Cardiac muscle cell (in vitro differentiated cells and primary cell): Measurements from ENCODE around the gene CREM. TPM values are rescaled to one million over a fixed set of nuclear protein-coding genes. Genes with fewer than 3 reads are reported as not detected.

Experiments
- DNase-seq, 2 donors: peaks; one replicate each; pipeline versions ENCODE4 v3.0.0 to v3.0.0-alpha.2; 2010 to 2017; ENCODE audit warnings: low read depth in 1 of 2, low spot score in 1 of 2
- H3K27ac ChIP-seq: fragments of 200-600 bp; sonication (generic); 2 replicates; pipeline ENCODE4 v1.5.1; 2016
- H3K27me3 ChIP-seq: fragments of 200-600 bp; sonication (generic); 2 replicates; pipeline ENCODE4 v1.6.0; 2016; ENCODE audit warnings: control low read depth
- H3K36me3 ChIP-seq: fragments of 200-600 bp; sonication (generic); 2 replicates; pipeline ENCODE4 v1.5.1; 2016; ENCODE audit warnings: control low read depth
- H3K4me1 ChIP-seq: fragments of 200-600 bp; sonication (generic); 2 replicates; pipeline ENCODE4 v1.8.1; 2017; ENCODE audit warnings: low read depth, mild to moderate bottlenecking, mixed run types
- H3K4me3 ChIP-seq: fragments of 200-600 bp; sonication (generic); 2 replicates; pipeline ENCODE4 v1.5.1; 2016; ENCODE audit warnings: mild to moderate bottlenecking
- H3K9me3 ChIP-seq: fragments of 200-600 bp; sonication (generic); 2 replicates; pipeline ENCODE4 v1.5.1; 2017; ENCODE audit warnings: low read depth, mild to moderate bottlenecking, control low read depth
- polyA plus RNA-seq: library from polyadenylated mRNA; unstranded; fragments of >200 nt; fragmentation: Nextera tagmentation; extraction: Ambion mirVana; gene quantifications from 2 replicates; pipeline ENCODE4 v1.2.1, GENCODE V29; 2016
- total RNA-seq: library from RNA; depleted of rRNA; stranded (reverse); fragments of >200 nt; gene quantifications from 2 replicates; pipeline ENCODE4 v1.2.3, GENCODE V29; 2016
- TF ChIP-seq, protein P1 (sequence below): IDR thresholded peaks from 2 replicates; pipeline ENCODE4 v1.5.1; 2012; ENCODE audit warnings: low read depth, mild to moderate bottlenecking, low read length

The CREM gene
- total and polyA plus RNA-seq, 2 experiments from 2014 or later: 415 to 486 TPM

DNA sequence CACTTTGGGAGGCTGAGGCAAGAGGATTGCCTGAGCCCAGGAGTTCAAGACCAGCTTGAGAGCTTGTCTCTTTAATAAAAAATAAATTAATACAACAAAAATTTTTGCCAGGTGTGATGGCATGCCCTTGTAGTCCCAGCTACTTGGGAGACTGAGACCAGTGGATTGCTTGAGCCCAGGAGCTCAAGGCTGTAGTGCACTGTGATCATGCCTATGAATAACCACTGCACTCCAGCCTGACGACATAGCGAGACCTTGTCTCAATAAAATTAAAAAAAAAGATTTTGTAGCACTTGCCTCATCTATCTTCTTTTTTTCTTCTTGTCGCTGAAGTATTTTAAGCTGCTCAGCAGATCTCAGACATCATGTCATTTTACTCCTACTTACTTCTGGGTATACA lies 26.3 kb downstream of the CREM start:
- peak in 1 of 2 donors; percentile 42 for DNase-seq
- Histone ChIP-seq H3K36me3 (peaks cover 4% of the 10 kb centered on the region), H3K9me3 (no peaks in the 10 kb centered on the region), H3K27me3 (no peaks in the 10 kb centered on the region), H3K4me3 (no peak overlapping the region), H3K4me1 (peaks cover 78% of the 10 kb centered on the region), H3K27ac (peak overlapping the region; percentile 96)
- TF ChIP-seq, protein P1, sequence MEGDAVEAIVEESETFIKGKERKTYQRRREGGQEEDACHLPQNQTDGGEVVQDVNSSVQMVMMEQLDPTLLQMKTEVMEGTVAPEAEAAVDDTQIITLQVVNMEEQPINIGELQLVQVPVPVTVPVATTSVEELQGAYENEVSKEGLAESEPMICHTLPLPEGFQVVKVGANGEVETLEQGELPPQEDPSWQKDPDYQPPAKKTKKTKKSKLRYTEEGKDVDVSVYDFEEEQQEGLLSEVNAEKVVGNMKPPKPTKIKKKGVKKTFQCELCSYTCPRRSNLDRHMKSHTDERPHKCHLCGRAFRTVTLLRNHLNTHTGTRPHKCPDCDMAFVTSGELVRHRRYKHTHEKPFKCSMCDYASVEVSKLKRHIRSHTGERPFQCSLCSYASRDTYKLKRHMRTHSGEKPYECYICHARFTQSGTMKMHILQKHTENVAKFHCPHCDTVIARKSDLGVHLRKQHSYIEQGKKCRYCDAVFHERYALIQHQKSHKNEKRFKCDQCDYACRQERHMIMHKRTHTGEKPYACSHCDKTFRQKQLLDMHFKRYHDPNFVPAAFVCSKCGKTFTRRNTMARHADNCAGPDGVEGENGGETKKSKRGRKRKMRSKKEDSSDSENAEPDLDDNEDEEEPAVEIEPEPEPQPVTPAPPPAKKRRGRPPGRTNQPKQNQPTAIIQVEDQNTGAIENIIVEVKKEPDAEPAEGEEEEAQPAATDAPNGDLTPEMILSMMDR: no peak

- H3K9me3 ChIP-seq: no peaks in the 10 kb centered on the region
- H3K4me1 ChIP-seq: peaks cover 75% of the 10 kb centered on the region
- DNase-seq: peak; percentile 27 to 87
- H3K27me3 ChIP-seq: no peaks in the 10 kb centered on the region
- H3K36me3 ChIP-seq: no peaks in the 10 kb centered on the region
- no peak overlapping the region for H3K4me3 ChIP-seq
- TF ChIP-seq, protein P1: no peak
- peak overlapping the region; percentile 96 for H3K27ac ChIP-seq
Measured at GRCh38 chr10:35153716-35154115, 27.1 kb downstream of the CREM start.

DNA sequence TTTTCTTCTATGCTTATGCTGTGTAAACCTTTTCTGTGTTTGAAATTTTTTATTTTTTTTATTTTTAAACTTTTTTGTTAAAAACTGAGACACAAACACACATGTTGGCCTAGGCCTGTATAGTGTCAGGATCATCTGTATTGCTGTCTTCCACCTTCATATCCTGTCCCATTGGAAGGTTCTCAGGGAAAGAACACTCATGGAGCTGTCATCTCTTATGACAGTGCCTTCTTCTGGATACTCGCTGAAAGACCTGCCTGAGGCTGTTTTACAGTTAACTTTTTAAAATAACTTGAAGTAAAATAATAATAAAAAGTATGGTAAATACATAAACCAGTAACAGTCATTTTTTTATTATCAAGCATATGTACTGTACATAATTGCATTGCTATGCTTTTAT lies 34.1 kb downstream of the CREM start:
- TF ChIP-seq, protein P1: no peak
- H3K4me1 ChIP-seq: peaks cover 10% of the 10 kb centered on the region
- no peaks in the 10 kb centered on the region for H3K9me3 ChIP-seq
- peak overlapping the region; percentile 32 for H3K27ac ChIP-seq
- peaks cover 7% of the 10 kb centered on the region for H3K36me3 ChIP-seq
- DNase-seq: no peak
- no peak overlapping the region for H3K4me3 ChIP-seq
- no peaks in the 10 kb centered on the region for H3K27me3 ChIP-seq

GRCh38 chr10:35161906-35162305 lies 35.3 kb downstream of the CREM start:
- TF ChIP-seq, protein P1: no peak
- H3K4me3 ChIP-seq: no peak overlapping the region
- peaks cover 10% of the 10 kb centered on the region for H3K4me1 ChIP-seq
- no peak for DNase-seq
- peak overlapping the region; percentile 22 for H3K27ac ChIP-seq
- H3K27me3 ChIP-seq: no peaks in the 10 kb centered on the region
- H3K36me3 ChIP-seq: peaks cover 7% of the 10 kb centered on the region
- H3K9me3 ChIP-seq: no peaks in the 10 kb centered on the region

DNA sequence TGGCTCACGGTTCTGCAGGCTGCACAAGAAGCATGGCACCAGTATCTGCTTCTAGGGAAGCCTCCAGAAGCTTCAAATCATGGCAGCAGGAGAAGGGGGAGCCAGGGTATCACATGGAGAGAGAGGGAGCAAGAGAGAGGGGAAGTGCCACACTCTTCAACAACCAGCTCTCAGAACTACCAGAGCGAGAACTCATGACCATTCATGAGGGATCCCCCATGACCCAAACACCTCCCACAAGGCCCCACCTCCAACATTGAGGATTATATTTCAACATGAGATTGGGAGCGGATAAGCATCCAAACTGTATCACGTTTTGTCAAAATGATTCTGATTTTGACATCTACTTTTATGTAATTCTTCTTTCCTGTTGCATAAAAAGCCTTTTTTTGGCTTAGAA lies 38.5 kb downstream of the CREM start:
- TF ChIP-seq, protein P1: no peak
- H3K36me3 ChIP-seq: no peaks in the 10 kb centered on the region
- no peak overlapping the region for H3K27ac ChIP-seq
- H3K9me3 ChIP-seq: no peaks in the 10 kb centered on the region
- H3K4me1 ChIP-seq: no peaks in the 10 kb centered on the region
- H3K27me3 ChIP-seq: no peaks in the 10 kb centered on the region
- DNase-seq: no peak
- no peak overlapping the region for H3K4me3 ChIP-seq

DNA sequence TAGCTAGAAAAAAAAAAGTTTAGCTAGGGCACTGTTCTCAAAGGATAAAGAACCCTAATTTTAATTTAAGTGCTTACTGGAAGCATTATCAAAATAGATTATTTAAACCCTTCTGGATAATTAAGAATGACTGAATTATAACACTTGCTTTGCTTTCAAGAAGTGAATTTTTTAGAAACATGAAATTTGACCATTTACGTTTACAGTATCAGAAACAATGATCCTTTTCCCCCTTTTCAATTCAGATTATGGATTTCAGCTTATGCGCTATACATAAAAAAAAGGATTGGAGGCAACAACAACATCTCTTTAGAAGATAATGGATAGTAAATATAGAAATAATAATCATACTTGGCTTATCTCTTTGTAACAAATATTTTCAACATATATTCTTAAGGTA lies 39.2 kb downstream of the CREM start:
- Histone ChIP-seq H3K27ac (no peak overlapping the region), H3K36me3 (no peaks in the 10 kb centered on the region), H3K9me3 (no peaks in the 10 kb centered on the region), H3K27me3 (no peaks in the 10 kb centered on the region), H3K4me3 (no peak overlapping the region), H3K4me1 (no peaks in the 10 kb centered on the region)
- no peak for DNase-seq
- TF ChIP-seq, protein P1: no peak
